ENCODE data around the gene VAV2. TPM values are rescaled to one million over a fixed set of nuclear protein-coding genes. Genes with fewer than 3 reads are reported as not detected.

The VAV2 gene
- total and polyA plus RNA-seq, 9 of the 15 experiments (the other 6 are each of a cell fraction or from before 2014, with no cell fraction given) = 0.01 to 2.7 (median 1.0) TPM; not detected in 1

GRCh38 chr9:133825555-133826218 lies 166.4 kb downstream of the VAV2 start (continued):
- TF ChIP-seq MCM5 (IDR thresholded peaks at IDR 0.05; ENCODE audit: low read depth) (no peak), CBFA2T3 (IDR thresholded peaks at IDR 0.05) (no peak), ELF2 (CRISPR knock-in tag; IDR thresholded peaks at IDR 0.05) (no peak), EP400 (IDR thresholded peaks at IDR 0.05) (no peak), CEBPB (tag; IDR thresholded peaks at IDR 0.05) (peak; percentile 81), ZNF592 (IDR thresholded peaks at IDR 0.05) (no peak)
- TF ChIP-seq, protein P1, sequence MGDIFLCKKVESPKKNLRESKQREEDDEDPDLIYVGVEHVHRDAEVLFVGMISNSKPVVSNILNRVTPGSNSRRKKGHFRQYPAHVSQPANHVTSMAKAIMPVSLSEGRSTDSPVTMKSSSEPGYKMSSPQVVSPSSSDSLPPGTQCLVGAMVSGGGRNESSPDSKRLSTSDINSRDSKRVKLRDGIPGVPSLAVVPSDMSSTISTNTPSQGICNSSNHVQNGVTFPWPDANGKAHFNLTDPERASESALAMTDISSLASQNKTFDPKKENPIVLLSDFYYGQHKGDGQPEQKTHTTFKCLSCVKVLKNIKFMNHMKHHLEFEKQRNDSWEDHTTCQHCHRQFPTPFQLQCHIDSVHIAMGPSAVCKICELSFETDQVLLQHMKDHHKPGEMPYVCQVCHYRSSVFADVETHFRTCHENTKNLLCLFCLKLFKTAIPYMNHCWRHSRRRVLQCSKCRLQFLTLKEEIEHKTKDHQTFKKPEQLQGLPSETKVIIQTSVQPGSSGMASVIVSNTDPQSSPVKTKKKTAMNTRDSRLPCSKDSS (IDR thresholded peaks at IDR 0.05; ENCODE audit: low read depth, partially characterized antibody) = no peak

Data from K562 (cell line).